ENCODE results near the gene ZFAND2A.
"Not testable (repeated sequence)": the region's sequence is repeated elsewhere in the genome, so short reads cannot be mapped to it uniquely, and the experiment has no call there.

Gene ZFAND2A

GRCh38 chr7:1121886-1122831, 37.8 kb downstream of the ZFAND2A start:
- no peak for DNase-seq

DNA sequence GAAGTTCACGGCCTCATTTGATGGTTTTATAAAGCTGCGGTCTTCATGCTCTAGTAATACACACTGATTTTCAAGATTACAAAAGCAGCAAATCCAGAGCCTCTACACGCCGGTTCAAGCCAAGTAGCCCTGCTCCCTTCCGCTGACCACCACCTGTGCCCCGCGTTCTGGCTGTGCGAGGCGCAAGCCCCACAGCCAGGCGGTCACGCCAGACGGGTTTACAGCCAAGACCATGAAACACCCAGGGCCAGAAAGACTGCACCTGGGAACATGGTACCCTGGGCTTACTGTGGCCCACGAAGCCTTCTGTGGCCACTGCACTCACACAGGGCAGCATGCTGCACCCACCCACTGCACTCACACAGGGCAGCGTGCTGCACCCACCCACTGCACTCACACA, 38.5 kb downstream of the ZFAND2A start:
- no peak for DNase-seq

- DNase-seq = no peak
These were observed 39.2 kb downstream of the ZFAND2A start for GRCh38 chr7:1120791-1121190.

DNA sequence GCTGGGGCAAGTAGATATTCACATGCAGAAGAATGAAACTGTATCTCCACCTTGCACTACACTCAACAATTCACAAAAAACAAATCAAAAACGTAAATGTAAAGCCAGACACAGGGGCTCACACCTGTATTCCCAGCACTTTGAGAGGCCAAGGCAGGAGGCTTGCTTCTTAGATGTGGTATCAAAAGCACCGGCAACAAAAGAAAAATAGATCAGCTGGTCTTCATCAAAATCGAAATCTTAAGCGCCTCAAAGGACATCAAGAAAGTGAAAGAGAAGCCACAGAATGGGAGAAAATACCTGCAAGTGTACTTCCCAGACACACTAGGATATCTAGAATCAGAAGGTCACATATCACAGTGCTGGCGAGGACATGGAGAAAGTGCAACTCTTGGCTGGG, 40.8 kb downstream of the ZFAND2A start:
- DNase-seq = no peak

DNA sequence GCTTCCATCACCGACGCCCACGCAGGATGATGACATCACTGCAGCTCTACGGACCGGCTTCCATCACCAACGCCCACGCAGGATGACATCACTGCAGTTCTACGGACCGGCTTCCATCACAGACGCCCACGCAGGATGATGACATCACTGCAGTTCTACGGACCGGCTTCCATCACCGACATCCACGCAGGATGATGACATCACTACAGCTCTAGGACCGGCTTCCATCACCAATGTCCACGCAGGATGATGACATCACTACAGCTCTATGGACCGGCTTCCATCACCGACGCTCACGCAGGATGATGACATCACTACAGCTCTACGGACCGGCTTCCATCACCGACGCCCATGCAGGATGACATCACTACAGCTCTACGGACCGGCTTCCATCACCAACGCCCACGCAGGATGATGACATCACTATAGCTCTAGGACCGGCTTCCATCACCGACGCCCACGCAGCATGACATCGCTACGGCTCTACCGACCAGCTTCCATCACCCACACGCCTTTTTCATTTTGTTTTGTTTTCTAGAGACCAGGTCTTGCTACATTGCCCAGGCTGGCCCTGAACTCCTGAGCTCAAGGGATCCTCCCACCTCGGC, 42.6 kb downstream of the ZFAND2A start:
- DNase-seq = no peak

DNA sequence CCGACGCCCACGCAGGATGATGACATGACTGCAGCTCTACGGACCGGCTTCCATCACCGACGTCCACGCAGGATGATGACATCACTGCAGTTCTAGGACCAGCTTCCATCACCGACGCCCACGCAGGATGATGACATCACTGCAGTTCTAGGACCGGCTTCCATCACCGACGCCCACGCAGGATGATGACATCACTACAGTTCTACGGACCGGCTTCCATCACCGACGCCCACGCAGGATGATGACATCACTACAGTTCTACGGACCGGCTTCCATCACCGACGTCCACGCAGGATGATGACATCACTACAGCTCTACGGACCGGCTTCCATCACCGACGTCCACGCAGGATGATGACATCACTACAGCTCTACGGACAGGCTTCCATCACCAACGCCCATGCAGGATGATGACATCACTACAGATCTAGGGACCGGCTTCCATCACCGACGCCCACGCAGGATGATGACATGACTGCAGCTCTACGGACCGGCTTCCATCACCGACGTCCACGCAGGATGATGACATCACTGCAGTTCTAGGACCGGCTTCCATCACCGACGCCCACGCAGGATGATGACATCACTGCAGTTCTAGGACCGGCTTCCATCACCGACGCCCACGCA, 43.5 kb downstream of the ZFAND2A start:
- not testable (repeated sequence) for DNase-seq

DNA sequence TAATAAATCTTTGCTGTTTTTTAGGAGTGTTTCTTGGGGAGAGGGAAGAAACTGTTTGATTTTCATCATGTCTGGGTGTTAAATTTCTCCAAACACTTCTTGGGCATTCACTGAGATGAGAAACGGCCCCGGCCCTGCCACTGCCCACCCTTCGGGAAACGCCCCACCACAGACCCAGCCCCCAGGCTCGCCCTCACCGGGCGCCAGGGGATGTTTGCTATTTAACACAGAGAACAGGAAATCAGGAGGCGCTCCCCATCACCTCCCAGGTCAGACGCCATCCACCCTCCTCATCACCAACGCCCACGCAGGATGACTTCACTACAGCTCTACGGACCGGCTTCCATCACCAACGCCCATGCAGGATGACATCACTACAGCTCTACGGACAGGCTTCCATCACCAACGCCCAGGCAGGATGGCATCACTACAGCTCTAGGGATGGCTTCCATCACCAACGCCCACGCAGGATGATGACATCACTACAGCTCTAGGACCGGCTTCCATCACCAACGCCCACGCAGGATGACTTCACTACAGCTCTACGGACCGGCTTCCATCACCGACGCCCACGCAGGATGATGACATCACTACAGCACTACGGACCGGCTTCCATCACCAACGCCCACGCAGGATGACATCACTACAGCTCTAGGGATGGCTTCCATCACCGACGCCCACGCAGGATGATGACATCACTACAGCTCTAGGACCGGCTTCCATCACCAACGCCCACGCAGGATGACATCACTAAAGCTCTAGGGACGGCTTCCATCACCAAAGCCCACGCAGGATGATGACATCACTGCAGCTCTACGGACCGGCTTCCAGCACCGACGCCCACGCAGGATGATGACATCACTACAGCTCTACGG, 44.6 kb downstream of the ZFAND2A start:
- DNase-seq = not testable (repeated sequence)

DNA sequence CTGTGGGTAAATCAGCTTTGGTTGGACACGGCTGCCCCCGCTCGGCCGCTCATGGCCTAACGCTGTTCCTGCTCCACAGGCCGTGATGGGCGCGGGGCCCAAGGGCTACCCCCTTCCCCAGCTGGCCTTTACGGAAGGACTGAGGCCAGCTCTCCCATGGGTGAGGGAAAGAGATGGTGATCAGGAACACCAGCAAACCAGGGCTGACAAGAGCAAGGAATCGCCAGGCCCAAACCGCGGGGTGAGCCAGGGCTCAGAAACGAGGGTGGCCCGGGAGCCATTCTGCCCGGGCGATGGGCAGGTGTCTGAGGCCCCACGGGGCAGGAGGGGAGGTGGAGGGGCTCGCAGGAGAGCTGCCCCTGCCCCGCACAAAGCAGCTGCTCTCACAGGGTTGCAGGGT, 45.5 kb downstream of the ZFAND2A start:
- DNase-seq = no peak

GRCh38 chr7:1114088-1114487, 45.9 kb downstream of the ZFAND2A start:
- no peak for DNase-seq

DNA sequence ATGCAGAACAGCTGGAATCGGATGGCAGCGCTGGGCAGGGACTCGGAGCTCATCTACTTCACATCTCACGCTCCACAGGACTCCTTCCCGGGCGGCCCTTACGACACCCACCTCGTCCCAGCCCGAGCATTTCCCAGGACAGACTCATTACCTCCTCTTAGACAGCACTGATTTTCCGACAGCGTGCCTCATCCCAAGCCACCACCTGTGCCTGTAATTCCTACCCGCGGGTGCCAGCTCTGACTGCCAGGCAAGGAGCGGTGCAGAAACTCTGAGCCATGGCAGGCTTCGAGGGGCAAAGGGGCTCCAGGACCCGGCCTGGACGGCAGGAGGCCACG, 46.5 kb downstream of the ZFAND2A start:
- DNase-seq = no peak

DNA sequence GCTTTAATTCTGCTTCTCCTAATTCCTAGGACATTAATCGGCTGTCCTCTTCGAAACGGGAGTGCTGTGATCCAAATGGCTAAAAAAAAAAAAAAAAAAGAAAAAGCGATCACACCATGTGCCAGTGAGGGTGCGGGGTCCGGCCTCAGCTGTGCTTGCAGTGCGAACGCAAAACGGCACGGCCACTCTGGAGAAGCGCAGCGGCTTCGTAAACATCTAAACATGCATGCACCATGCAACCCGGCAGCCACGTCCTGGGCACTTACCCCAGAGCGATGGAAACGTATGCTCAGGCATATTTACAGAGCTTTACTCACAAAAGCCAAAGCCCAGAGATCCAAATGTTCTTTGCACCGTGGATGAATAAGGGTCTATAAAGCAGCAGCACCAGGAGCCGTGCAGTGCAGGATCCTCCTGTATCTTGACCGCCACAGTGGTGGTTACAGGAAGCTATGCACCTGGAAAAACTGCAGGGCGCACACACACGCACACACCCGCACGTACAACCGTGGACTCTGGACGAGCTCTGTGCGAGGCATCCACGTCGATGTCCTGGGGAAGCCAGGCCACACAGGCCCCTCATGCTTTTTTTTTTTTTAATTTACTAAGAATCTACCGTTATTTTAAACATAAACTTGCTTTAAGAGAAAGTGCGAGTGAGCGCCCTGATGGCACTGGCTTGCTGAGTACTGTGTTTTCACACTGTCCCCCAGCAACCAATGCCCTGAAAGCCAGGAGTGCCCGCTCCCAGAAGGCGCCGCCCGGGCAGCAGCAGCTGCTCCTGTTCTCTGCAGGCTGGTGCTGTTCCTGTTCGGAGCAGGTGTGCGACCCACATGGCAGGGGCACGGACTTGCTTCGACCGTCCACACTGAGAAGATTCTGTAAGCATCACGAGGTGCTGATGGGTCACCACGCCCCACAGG, 47.1 kb downstream of the ZFAND2A start:
- no peak for DNase-seq

GRCh38 chr7:1112109-1112508, 47.9 kb downstream of the ZFAND2A start:
- DNase-seq = no peak

- no peak for DNase-seq
These were observed 48.8 kb downstream of the ZFAND2A start for GRCh38 chr7:1111156-1111555.

GRCh38 chr7:1110358-1110757, 49.6 kb downstream of the ZFAND2A start:
- no peak for DNase-seq

DNA sequence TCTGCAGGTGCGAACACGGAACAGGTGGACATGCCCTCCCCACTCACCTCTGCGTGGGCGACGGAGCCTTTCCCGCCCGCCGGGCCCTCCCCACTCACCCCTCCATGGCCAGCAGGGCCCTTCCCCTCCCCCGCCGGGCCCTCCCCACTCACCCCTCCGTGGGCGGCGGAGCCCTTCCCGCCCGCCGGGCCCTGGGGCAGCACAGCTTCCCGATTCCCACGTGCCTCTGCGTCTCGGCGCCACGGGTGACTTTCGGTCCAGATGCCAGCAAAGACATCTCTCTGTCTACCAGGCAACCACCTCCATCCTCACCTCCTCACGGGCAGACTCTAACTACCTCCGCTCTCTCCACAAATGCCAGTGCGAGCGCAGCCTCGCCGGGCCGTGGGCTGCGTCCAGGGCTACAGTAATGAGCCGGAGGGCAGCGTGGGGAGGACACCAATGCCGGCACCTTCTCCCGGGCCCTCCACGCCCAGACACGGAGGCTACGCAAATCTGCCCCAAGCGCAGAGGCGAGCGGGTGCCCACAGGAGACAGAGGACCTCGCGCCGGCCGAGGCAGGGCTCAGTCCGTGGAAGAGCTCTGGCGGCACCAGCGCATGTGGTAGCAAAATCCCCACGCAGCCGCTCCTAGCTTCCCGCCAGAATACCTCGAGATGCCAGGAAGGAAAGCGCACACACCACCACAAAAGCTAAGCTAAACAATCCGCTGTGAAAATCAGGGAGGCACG, 50.2 kb downstream of the ZFAND2A start:
- DNase-seq = no peak

GRCh38 chr7:1108264-1108920, 51.6 kb downstream of the ZFAND2A start:
- DNase-seq = no peak

GRCh38 chr7:1106793-1107421, 53.1 kb downstream of the ZFAND2A start:
- DNase-seq = no peak

- no peak for DNase-seq
These were observed 53.8 kb downstream of the ZFAND2A start for GRCh38 chr7:1106063-1106792.

- DNase-seq = no peak
These were observed 54.8 kb downstream of the ZFAND2A start for GRCh38 chr7:1105189-1105588.

Data from fibroblast of skin of right quadriceps (primary cell).